ENCODE data around the gene CACYBP. TPM values are rescaled to one million over a fixed set of nuclear protein-coding genes. Genes with fewer than 3 reads are reported as not detected.
A peak's percentile ranks its signal among the peaks of the same experiment; 100 is the strongest.

Gene CACYBP
- total RNA-seq, 1 experiment from 2014 or later: 137 TPM

- in situ Hi-C loops (cut with HindIII; ENCODE audit: low pct_unique_long_range_greater_than_20kb, low sequenced_read_pairs) (no loop called here), intact Hi-C loops (cut with micrococcal nuclease; ENCODE audit: unreplicated experiment) (no loop called here)
- TF ChIP-seq POLR2AphosphoS5 (IDR thresholded peaks at IDR 0.05; ENCODE audit: low read depth, low read length): no peak
- no peak for TF ChIP-seq REST (IDR thresholded peaks at IDR 0.05; ENCODE audit: insufficient read depth in 1 of 2, low read depth in 2 of 2, low read length in 1 of 2)
- no peak for TF ChIP-seq SIN3A (IDR thresholded peaks at IDR 0.05; ENCODE audit: borderline replicate concordance, insufficient read depth, low read depth, low read length)
- ATAC-seq (no peak), DNase-seq (ENCODE audit: low read depth, low spot score) (no peak)
- Histone ChIP-seq H3K27me3 (ENCODE audit: control insufficient read depth, insufficient read depth, low read length) (no peaks in the 10 kb centered on the region), H3K4me3 (ENCODE audit: low read depth in 2 of 2, low read length in 2 of 2) (no peak overlapping the region), H3K4me1 (ENCODE audit: control insufficient read depth, insufficient read depth, low read length) (no peaks in the 10 kb centered on the region), H3K9me3 (ENCODE audit: control insufficient read depth, insufficient read depth, low read depth, low read length) (no peaks in the 10 kb centered on the region), H3K27ac (ENCODE audit: low read length) (no peak overlapping the region), H3K36me3 (ENCODE audit: control insufficient read depth, insufficient read depth, low read length) (no peaks in the 10 kb centered on the region)
- ChIA-PET CTCF (no interaction called here), POLR2A (no interaction called here)
- BruUV-seq (replicated peaks): TSS peak; percentile 6
Measured at GRCh38 chr1:174964261-174964971, 35.3 kb upstream of the CACYBP start.

GRCh38 chr1:174964972-174965361 lies 34.8 kb upstream of the CACYBP start:
- Histone ChIP-seq H3K27me3 (ENCODE audit: control insufficient read depth, insufficient read depth, low read length) (no peaks in the 10 kb centered on the region), H3K27ac (ENCODE audit: low read length) (no peak overlapping the region), H3K4me3 (ENCODE audit: low read depth in 2 of 2, low read length in 2 of 2) (no peak overlapping the region), H3K9me3 (ENCODE audit: control insufficient read depth, insufficient read depth, low read depth, low read length) (no peaks in the 10 kb centered on the region), H3K4me1 (ENCODE audit: control insufficient read depth, insufficient read depth, low read length) (no peaks in the 10 kb centered on the region), H3K36me3 (ENCODE audit: control insufficient read depth, insufficient read depth, low read length) (no peaks in the 10 kb centered on the region)
- DNase-seq (ENCODE audit: low read depth, low spot score) (no peak), ATAC-seq (no peak)
- CTCF ChIA-PET: no interaction called here
- intact Hi-C loops (cut with micrococcal nuclease; ENCODE audit: unreplicated experiment) (no loop called here), in situ Hi-C loops (cut with HindIII; ENCODE audit: low pct_unique_long_range_greater_than_20kb, low sequenced_read_pairs) (no loop called here)
- POLR2A ChIA-PET: no interaction called here
- BruUV-seq (replicated peaks): no TSS peak
- TF ChIP-seq POLR2AphosphoS5 (IDR thresholded peaks at IDR 0.05; ENCODE audit: low read depth, low read length) (no peak), CTCF (IDR thresholded peaks at IDR 0.05) (no peak)

- Histone ChIP-seq H3K27ac (ENCODE audit: low read length) (no peak overlapping the region), H3K4me1 (ENCODE audit: control insufficient read depth, insufficient read depth, low read length) (no peaks in the 10 kb centered on the region), H3K4me3 (ENCODE audit: low read depth in 2 of 2, low read length in 2 of 2) (no peak overlapping the region), H3K27me3 (ENCODE audit: control insufficient read depth, insufficient read depth, low read length) (no peaks in the 10 kb centered on the region), H3K36me3 (ENCODE audit: control insufficient read depth, insufficient read depth, low read length) (no peaks in the 10 kb centered on the region), H3K9me3 (ENCODE audit: control insufficient read depth, insufficient read depth, low read depth, low read length) (no peaks in the 10 kb centered on the region)
- TF ChIP-seq TCF7L2 (IDR thresholded peaks at IDR 0.05; ENCODE audit: low read depth, low read length) (no peak), CTCF (IDR thresholded peaks at IDR 0.05) (no peak), REST (IDR thresholded peaks at IDR 0.05; ENCODE audit: insufficient read depth in 1 of 2, low read depth in 2 of 2, low read length in 1 of 2) (no peak), POLR2AphosphoS5 (IDR thresholded peaks at IDR 0.05; ENCODE audit: low read depth, low read length) (no peak), SIN3A (IDR thresholded peaks at IDR 0.05; ENCODE audit: borderline replicate concordance, insufficient read depth, low read depth, low read length) (no peak)
- ChIA-PET CTCF (no interaction called here), POLR2A (no interaction called here)
- BruUV-seq (replicated peaks): no TSS peak
- no peak for ATAC-seq
- in situ Hi-C loops (cut with HindIII; ENCODE audit: low pct_unique_long_range_greater_than_20kb, low sequenced_read_pairs): no loop called here
- DNase-seq (ENCODE audit: low read depth, low spot score): no peak
- intact Hi-C loops (cut with micrococcal nuclease; ENCODE audit: unreplicated experiment): no loop called here
Measured at GRCh38 chr1:174965362-174966007, 34.3 kb upstream of the CACYBP start.

Measured in Panc1 (cell line).